Right cardiac atrium (tissue), 5 donors: Measurements from ENCODE around the gene CAMK4. TPM values are rescaled to one million over a fixed set of nuclear protein-coding genes. Genes with fewer than 3 reads are reported as not detected.
A peak's percentile ranks its signal among the peaks of the same experiment; 100 is the strongest.

Experiments
- ATAC-seq, 2 donors: fragments of 200-7000 bp; cut with Tn5 transposase; one replicate each; pipeline versions ENCODE4 v1.8.0 to v1.9.1; 2020; ENCODE audit warnings: moderate library complexity in 2 of 2, mild to moderate bottlenecking in 1 of 2
- DNase-seq, 3 donors: peaks; one replicate each; pipeline ENCODE4 v3.0.0-alpha.2; 2020
- H3K27ac ChIP-seq: one replicate; pipeline ENCODE4 v1.5.1; 2013; ENCODE audit warnings: mild to moderate bottlenecking, low read length, control low read depth, moderate library complexity
- H3K27me3 ChIP-seq: one replicate; pipeline ENCODE4 v1.6.1; 2013; ENCODE audit not compliant: control insufficient read depth, insufficient read depth
- H3K4me1 ChIP-seq: one replicate; pipeline ENCODE4 v1.6.1; 2013; ENCODE audit warnings: low read length; ENCODE audit not compliant: control insufficient read depth, insufficient read depth
- H3K4me3 ChIP-seq: one replicate; pipeline ENCODE4 v1.5.1; 2013; ENCODE audit warnings: low read length, control low read depth
- H3K9me3 ChIP-seq: one replicate; pipeline ENCODE4 v1.6.1; 2013; ENCODE audit warnings: low read length; ENCODE audit not compliant: control insufficient read depth
- WGBS: extraction: QIAGEN DNeasy Blood & Tissue Kit; methylation state at CpG from one replicate; pipeline ENCODE4 v1.1.7; 2013; 5-methylcytosine and 5-hydroxymethylcytosine counted together
- intact Hi-C, 4 donors: fragments of 100-400 bp; cut with DNase I; formaldehyde crosslinking; loops; one replicate each; pipeline versions ENCODE4 v1.11.0 to v1.14.0; 2022 to 2023
- polyA plus RNA-seq: library from polyadenylated mRNA; stranded (reverse); fragments of 200-250 nt; gene quantifications from one replicate; pipeline ENCODE4 v1.2.3, GENCODE V29; 2013
- total RNA-seq, 4 donors: library from RNA; stranded (reverse); fragmentation: NEBNext Ultra II Directional; extraction: Animal tissue kit (Norgen Biotek cat#: 25700); gene quantifications; one replicate each; pipeline ENCODE4 v1.2.1, GENCODE V29; 2021
- donor health status: healthy with polysubstance abuse.
- donor health status: DM: no; HTN: yes; CAD: no.
- donor health status: DM: no; HTN: no; CAD: no.
- donor health status: DM: no; HTN: yes; CAD: no; lungs with severe emphysema.
- donor health status: DM: yes; HTN: yes; CAD: no.

Gene CAMK4
- total and polyA plus RNA-seq, 5 donors: 0.25 to 0.66 (median 0.60) TPM; not detected in 1

GRCh38 chr5:111469903-111470302 is 245.7 kb downstream of the CAMK4 start:
- intact Hi-C loops: no loop called here
- WGBS: 63% methylated on average over 2 of the region's 2 CpGs

GRCh38 chr5:111472096-111472495 is 247.9 kb downstream of the CAMK4 start:
- Histone ChIP-seq H3K4me1 (no peaks in the 10 kb centered on the region), H3K9me3 (no peaks in the 10 kb centered on the region), H3K27me3 (no peaks in the 10 kb centered on the region), H3K4me3 (no peak overlapping the region), H3K27ac (no peak overlapping the region)
- intact Hi-C loops: no loop called here
- 89% methylated on average over 3 of the region's 3 CpGs for WGBS
- ATAC-seq: no peak
- no peak for DNase-seq

More at GRCh38 chr5:111469903-111470302, 245.7 kb downstream of the CAMK4 start:
- DNase-seq (no peak), ATAC-seq (no peak)
- Histone ChIP-seq H3K4me3 (no peak overlapping the region), H3K27me3 (no peaks in the 10 kb centered on the region), H3K27ac (no peak overlapping the region), H3K4me1 (no peaks in the 10 kb centered on the region), H3K9me3 (no peaks in the 10 kb centered on the region)

DNA sequence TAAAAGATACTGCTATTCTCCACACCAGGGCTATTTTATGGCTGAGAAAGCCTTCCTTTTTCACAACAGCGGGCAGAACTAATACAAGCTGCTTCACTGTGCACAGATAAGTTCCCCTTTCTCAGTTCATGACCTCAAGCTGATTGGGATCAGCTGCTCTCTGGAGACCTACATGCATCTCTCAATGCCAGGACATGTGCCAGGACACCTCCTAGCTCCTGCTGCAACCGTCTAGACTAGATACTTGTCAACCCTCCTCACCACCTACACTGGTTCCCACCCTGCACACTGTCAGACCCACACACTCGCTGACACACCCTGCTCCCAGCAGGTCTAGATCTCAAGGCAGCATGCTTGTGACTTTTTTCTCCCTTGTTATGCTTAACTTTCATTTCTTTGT is 248.4 kb downstream of the CAMK4 start:
- intact Hi-C loops: no loop called here
- Histone ChIP-seq H3K27me3 (no peaks in the 10 kb centered on the region), H3K4me3 (no peak overlapping the region), H3K9me3 (no peaks in the 10 kb centered on the region), H3K27ac (no peak overlapping the region), H3K4me1 (no peaks in the 10 kb centered on the region)
- WGBS: 64% methylated on average over 3 of the region's 3 CpGs
- no peak for DNase-seq
- ATAC-seq: peak in 1 of 2 donors; percentile 24

- no peak overlapping the region for H3K4me3 ChIP-seq
- ATAC-seq: no peak
- no peaks in the 10 kb centered on the region for H3K9me3 ChIP-seq
- DNase-seq: no peak
- H3K27me3 ChIP-seq: no peaks in the 10 kb centered on the region
- intact Hi-C loops: no loop called here
- H3K27ac ChIP-seq: no peak overlapping the region
- H3K4me1 ChIP-seq: no peaks in the 10 kb centered on the region
- WGBS: 73% methylated on average over 1 of the region's 1 CpG
These were observed 254.1 kb downstream of the CAMK4 start for GRCh38 chr5:111478266-111478665.

GRCh38 chr5:111478898-111479297 is 254.7 kb downstream of the CAMK4 start:
- WGBS: 96% methylated on average over 2 of the region's 2 CpGs
- H3K27me3 ChIP-seq: no peaks in the 10 kb centered on the region
- H3K4me1 ChIP-seq: no peaks in the 10 kb centered on the region
- H3K27ac ChIP-seq: no peak overlapping the region
- no peaks in the 10 kb centered on the region for H3K9me3 ChIP-seq
- intact Hi-C loops: no loop called here
- DNase-seq (no peak), ATAC-seq (no peak)
- no peak overlapping the region for H3K4me3 ChIP-seq

GRCh38 chr5:111480346-111480745 is 256.2 kb downstream of the CAMK4 start:
- no peak overlapping the region for H3K27ac ChIP-seq
- no peak for DNase-seq
- no peaks in the 10 kb centered on the region for H3K9me3 ChIP-seq
- WGBS: 59% methylated on average over 4 of the region's 4 CpGs
- no peak overlapping the region for H3K4me3 ChIP-seq
- intact Hi-C loops: no loop called here
- ATAC-seq: no peak
- no peaks in the 10 kb centered on the region for H3K4me1 ChIP-seq
- no peaks in the 10 kb centered on the region for H3K27me3 ChIP-seq

DNA sequence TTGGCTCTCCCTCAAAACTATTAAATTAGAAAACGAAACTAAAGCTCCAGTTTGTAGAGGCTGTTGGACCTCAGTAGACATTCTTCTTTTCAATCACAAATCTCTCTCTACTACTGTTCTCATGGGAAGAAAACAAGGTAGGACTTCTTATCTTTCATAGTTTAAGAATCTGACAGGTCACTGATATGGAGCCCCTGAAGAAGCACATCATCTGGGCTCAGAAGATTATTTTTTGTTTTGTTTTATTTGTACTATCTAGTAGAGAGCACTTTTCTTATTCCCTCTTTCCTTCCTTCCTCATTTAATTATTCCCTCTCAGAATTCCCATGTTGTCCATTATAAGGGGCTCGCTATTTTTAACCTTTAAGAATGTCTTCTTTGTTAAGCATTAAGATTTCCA is 261.9 kb downstream of the CAMK4 start:
- H3K27me3 ChIP-seq: no peaks in the 10 kb centered on the region
- no peak overlapping the region for H3K4me3 ChIP-seq
- H3K9me3 ChIP-seq: no peaks in the 10 kb centered on the region
- no peak for ATAC-seq
- DNase-seq: no peak
- no peak overlapping the region for H3K27ac ChIP-seq
- WGBS: 45% methylated on average over 2 of the region's 2 CpGs
- intact Hi-C loops: no loop called here
- no peaks in the 10 kb centered on the region for H3K4me1 ChIP-seq

- ATAC-seq: no peak
- H3K4me1 ChIP-seq: no peaks in the 10 kb centered on the region
- no peaks in the 10 kb centered on the region for H3K9me3 ChIP-seq
- intact Hi-C loops: no loop called here
- no peaks in the 10 kb centered on the region for H3K27me3 ChIP-seq
- no peak overlapping the region for H3K4me3 ChIP-seq
- DNase-seq: no peak
- H3K27ac ChIP-seq: no peak overlapping the region
These were observed 262.7 kb downstream of the CAMK4 start for GRCh38 chr5:111486926-111487325.

GRCh38 chr5:111488353-111488752 is 264.2 kb downstream of the CAMK4 start:
- no peak overlapping the region for H3K4me3 ChIP-seq
- no peaks in the 10 kb centered on the region for H3K4me1 ChIP-seq
- no peak overlapping the region for H3K27ac ChIP-seq
- intact Hi-C loops: no loop called here
- ATAC-seq (no peak), DNase-seq (no peak)
- no peaks in the 10 kb centered on the region for H3K27me3 ChIP-seq
- H3K9me3 ChIP-seq: no peaks in the 10 kb centered on the region

DNA sequence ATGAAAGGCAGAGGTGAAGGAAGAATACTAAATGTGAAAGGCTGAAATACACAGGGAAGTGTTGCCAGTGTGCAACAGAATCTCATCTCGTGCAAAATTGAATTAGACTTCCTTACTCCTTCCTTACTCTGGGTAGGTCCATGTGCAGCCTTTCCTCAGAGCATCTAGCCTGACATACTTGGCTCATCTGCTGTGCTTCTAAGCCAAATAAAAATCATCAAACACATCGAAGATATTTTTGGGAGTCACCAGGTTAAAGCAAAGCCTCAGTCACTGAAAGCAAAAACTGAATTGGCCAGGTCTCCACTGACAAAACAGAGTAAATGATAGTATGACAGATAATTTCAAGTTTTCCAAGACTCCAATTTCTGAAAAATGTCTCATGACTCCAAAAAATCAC is 268.8 kb downstream of the CAMK4 start:
- peak in 1 of 2 donors; percentile 11 for ATAC-seq

DNA sequence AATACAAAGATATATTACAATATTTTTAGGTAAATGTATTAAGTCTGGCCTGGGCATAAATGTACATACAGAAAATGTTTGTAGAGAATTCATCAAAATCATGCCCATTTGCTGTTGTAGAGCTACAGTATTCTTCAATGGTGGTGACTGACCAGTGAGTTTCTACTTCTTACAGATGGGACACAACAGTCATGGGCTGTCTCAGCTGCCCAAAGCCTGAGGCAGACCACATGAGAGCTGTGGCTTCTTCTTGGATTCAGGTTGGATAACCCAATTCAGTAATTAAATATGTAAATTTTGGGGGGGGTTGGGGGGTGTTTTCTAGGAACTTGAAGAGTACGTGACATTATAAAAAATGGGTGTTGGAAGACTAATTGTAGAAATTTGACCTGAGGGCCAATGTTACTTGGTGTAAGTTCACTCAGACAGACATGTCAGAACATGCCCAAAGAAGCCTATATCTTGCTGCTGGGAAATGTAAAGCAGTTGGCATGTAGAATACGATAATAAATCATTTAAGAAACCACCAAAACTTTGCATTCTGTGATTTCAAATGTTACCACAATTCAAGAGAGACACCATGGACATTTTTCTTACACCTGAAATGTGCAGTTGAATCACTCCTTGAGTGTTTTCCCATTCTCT is 270.3 kb downstream of the CAMK4 start:
- no peak for DNase-seq
- no peaks in the 10 kb centered on the region for H3K27me3 ChIP-seq
- no peak overlapping the region for H3K4me3 ChIP-seq
- intact Hi-C loops: no loop called here
- ATAC-seq: no peak
- WGBS: 96% methylated on average over 2 of the region's 2 CpGs
- no peak overlapping the region for H3K27ac ChIP-seq
- peaks cover 1% of the 10 kb centered on the region for H3K4me1 ChIP-seq
- H3K9me3 ChIP-seq: no peaks in the 10 kb centered on the region

More for the DNA sequence above, 268.8 kb downstream of the CAMK4 start:
- intact Hi-C loops: no loop called here
- H3K4me1 ChIP-seq: no peaks in the 10 kb centered on the region
- no peaks in the 10 kb centered on the region for H3K9me3 ChIP-seq
- H3K27ac ChIP-seq: no peak overlapping the region
- 34% methylated on average over 2 of the region's 2 CpGs for whole genome bisulfite sequencing
- no peak for DNase-seq
- no peak overlapping the region for H3K4me3 ChIP-seq
- H3K27me3 ChIP-seq: no peaks in the 10 kb centered on the region

- ATAC-seq (no peak), DNase-seq (no peak)
- Histone ChIP-seq H3K4me3 (no peak overlapping the region), H3K4me1 (peaks cover 1% of the 10 kb centered on the region), H3K9me3 (no peaks in the 10 kb centered on the region), H3K27ac (no peak overlapping the region), H3K27me3 (no peaks in the 10 kb centered on the region)
- intact Hi-C loops: no loop called here
- 92% methylated on average over 1 of the region's 1 CpG for WGBS
These were observed 271.0 kb downstream of the CAMK4 start for GRCh38 chr5:111495159-111495558.
